ENCODE data around the gene MUC5B. TPM values are rescaled to one million over a fixed set of nuclear protein-coding genes. Genes with fewer than 3 reads are reported as not detected.

Gene MUC5B
- total RNA-seq, 1 donor from 2014 or later = not detected

DNA sequence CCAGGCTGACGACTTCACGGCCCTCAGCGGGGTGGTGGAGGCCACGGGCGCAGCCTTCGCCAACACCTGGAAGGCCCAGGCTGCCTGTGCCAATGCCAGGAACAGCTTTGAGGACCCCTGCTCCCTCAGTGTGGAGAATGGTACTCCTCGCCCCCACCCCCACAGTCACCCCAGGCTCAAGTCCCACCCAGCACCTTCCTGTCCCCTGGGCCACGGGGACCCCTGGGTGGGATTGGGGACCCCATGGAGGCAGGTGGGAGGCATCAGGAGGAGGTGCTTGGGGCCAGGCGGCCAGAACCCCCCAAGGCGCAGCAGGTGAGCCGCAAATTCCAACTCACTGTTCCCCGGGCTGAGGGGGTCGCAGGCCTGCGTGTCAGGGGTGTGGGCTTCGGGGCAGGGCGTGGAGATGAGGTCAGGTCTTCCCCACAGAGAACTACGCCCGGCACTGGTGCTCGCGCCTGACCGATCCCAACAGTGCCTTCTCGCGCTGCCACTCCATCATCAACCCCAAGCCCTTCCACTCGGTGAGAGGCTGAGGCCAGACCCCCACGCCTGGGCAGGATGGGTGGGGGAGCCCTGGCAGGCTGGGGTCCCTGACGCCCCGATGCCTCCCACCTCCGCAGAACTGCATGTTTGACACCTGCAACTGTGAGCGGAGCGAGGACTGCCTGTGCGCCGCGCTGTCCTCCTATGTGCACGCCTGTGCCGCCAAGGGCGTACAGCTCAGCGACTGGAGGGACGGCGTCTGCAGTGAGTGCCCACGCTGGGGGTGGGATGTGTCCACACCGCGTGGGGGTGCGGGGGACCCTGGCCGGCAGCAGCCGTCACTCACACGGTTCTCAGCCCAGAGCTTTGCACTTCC, 9.4 kb downstream of the MUC5B start:
- TF ChIP-seq EZH2 (IDR thresholded peaks at IDR 0.05) = no peak
- TF ChIP-seq EZH2phosphoT487 (IDR thresholded peaks at IDR 0.05) = no peak
- TF ChIP-seq, protein P1, sequence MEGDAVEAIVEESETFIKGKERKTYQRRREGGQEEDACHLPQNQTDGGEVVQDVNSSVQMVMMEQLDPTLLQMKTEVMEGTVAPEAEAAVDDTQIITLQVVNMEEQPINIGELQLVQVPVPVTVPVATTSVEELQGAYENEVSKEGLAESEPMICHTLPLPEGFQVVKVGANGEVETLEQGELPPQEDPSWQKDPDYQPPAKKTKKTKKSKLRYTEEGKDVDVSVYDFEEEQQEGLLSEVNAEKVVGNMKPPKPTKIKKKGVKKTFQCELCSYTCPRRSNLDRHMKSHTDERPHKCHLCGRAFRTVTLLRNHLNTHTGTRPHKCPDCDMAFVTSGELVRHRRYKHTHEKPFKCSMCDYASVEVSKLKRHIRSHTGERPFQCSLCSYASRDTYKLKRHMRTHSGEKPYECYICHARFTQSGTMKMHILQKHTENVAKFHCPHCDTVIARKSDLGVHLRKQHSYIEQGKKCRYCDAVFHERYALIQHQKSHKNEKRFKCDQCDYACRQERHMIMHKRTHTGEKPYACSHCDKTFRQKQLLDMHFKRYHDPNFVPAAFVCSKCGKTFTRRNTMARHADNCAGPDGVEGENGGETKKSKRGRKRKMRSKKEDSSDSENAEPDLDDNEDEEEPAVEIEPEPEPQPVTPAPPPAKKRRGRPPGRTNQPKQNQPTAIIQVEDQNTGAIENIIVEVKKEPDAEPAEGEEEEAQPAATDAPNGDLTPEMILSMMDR (IDR thresholded peaks at IDR 0.05) = no peak
- no peak for DNase-seq (ENCODE audit: low spot score)
- H3K27me3 Mint-ChIP-seq (ENCODE audit: insufficient read depth, low read depth) = peaks cover 2% of the 10 kb centered on the region

DNA sequence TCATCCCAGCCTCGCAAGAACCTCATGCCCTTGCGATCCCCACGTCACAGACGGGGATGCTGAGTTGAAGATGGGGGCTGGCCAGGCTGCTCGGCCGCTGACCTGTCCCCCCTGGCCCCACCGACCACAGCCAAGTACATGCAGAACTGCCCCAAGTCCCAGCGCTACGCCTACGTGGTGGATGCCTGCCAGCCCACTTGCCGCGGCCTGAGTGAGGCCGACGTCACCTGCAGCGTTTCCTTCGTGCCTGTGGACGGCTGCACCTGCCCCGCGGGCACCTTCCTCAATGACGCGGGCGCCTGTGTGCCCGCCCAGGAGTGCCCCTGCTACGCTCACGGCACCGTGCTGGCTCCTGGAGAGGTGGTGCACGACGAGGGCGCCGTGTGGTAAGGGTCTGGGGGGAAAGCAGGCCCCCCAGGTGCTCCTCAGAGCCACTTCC, 10.0 kb downstream of the MUC5B start:
- H3K27me3 ChIP-seq = no peaks in the 10 kb centered on the region
- H3K9ac ChIP-seq = no peak overlapping the region
- no peaks in the 10 kb centered on the region for H3K79me2 ChIP-seq (ENCODE audit: low read depth)
- H3K27me3 Mint-ChIP-seq (ENCODE audit: insufficient read depth, low read depth) = peaks cover 2% of the 10 kb centered on the region
- no peaks in the 10 kb centered on the region for H3K4me1 ChIP-seq
- H3K36me3 Mint-ChIP-seq = no peaks in the 10 kb centered on the region
- no peak overlapping the region for H2AFZ ChIP-seq (replicated peaks)
- no peaks in the 10 kb centered on the region for H3K36me3 ChIP-seq
- H3K9me3 Mint-ChIP-seq = no peaks in the 10 kb centered on the region
- H3F3A ChIP-seq (ENCODE audit: low read depth) = no peaks in the 10 kb centered on the region
- no peak overlapping the region for H3K27ac Mint-ChIP-seq
- no peak overlapping the region for H3K4me3 ChIP-seq
- TF ChIP-seq, protein P1 (IDR thresholded peaks at IDR 0.05) = no peak
- TF ChIP-seq EZH2phosphoT487 (IDR thresholded peaks at IDR 0.05) (no peak), EZH2 (IDR thresholded peaks at IDR 0.05) (no peak)
- H3K27ac ChIP-seq = no peak overlapping the region
- no peaks in the 10 kb centered on the region for H3K9me3 ChIP-seq (ENCODE audit: low read depth)
- H3K4me3 Mint-ChIP-seq = no peak overlapping the region
- no peaks in the 10 kb centered on the region for H4K20me1 ChIP-seq (ENCODE audit: low read depth)
- no peak overlapping the region for H3K4me2 ChIP-seq
- peaks cover 2% of the 10 kb centered on the region for H3K4me1 Mint-ChIP-seq
- no peak for DNase-seq (ENCODE audit: low spot score)

More for the DNA sequence above, 9.4 kb downstream of the MUC5B start:
- Histone ChIP-seq H3F3A (ENCODE audit: low read depth) (no peaks in the 10 kb centered on the region), H3K4me2 (no peak overlapping the region), H3K4me3 (no peak overlapping the region), H3K9me3 (ENCODE audit: low read depth) (no peaks in the 10 kb centered on the region), H3K27me3 (no peaks in the 10 kb centered on the region), H3K36me3 (no peaks in the 10 kb centered on the region), H3K79me2 (ENCODE audit: low read depth) (no peaks in the 10 kb centered on the region), H3K4me1 (no peaks in the 10 kb centered on the region), H4K20me1 (ENCODE audit: low read depth) (no peaks in the 10 kb centered on the region), H3K27ac (no peak overlapping the region), H3K9ac (no peak overlapping the region), H2AFZ (replicated peaks) (no peak overlapping the region)
- H3K36me3 Mint-ChIP-seq = no peaks in the 10 kb centered on the region
- no peaks in the 10 kb centered on the region for H3K9me3 Mint-ChIP-seq
- H3K4me1 Mint-ChIP-seq = peaks cover 2% of the 10 kb centered on the region
- no peak overlapping the region for H3K27ac Mint-ChIP-seq
- H3K4me3 Mint-ChIP-seq = no peak overlapping the region

DNA sequence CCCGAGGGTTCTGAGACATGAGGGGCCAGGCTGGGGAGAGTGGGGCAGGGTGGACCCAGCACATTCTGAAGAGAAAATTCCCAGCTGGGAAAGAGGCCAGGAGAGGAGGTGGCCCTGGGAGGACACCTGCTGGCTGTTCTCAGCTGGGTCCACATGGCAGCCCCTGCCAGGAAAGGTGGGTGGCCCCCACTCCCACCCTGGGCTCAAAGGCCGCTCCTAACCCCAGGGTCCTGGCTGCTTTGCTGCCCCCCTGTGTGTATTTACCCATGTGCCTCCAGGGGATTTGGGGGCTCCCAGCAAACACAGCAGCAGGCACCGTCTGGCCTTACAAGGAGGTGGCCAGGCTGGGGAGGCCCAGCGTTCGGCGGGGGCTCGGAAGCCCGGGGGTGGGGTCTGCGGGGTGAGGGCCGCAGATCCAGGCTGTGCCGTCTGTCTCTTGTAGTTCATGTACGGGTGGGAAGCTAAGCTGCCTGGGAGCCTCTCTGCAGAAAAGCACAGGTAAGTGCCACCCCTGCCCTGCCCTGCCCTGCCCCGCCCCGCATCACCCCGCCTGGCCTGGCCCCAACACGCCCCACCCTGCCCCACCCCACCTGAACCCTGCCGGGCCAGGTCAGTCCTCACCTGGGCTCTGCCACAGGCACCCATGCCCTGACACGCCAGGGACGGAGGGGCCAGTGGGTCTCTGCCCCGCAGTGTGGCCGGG, 10.6 kb downstream of the MUC5B start:
- Histone ChIP-seq H3K79me2 (ENCODE audit: low read depth) (no peaks in the 10 kb centered on the region), H3K36me3 (no peaks in the 10 kb centered on the region), H4K20me1 (ENCODE audit: low read depth) (peaks cover 3% of the 10 kb centered on the region), H3K9me3 (ENCODE audit: low read depth) (no peaks in the 10 kb centered on the region), H3K4me1 (no peaks in the 10 kb centered on the region), H3F3A (ENCODE audit: low read depth) (no peaks in the 10 kb centered on the region), H3K4me2 (no peak overlapping the region), H3K4me3 (no peak overlapping the region), H3K27ac (no peak overlapping the region), H2AFZ (replicated peaks) (no peak overlapping the region), H3K9ac (no peak overlapping the region), H3K27me3 (no peaks in the 10 kb centered on the region)
- TF ChIP-seq EZH2 (IDR thresholded peaks at IDR 0.05) = no peak
- H3K36me3 Mint-ChIP-seq = no peaks in the 10 kb centered on the region
- H3K27ac Mint-ChIP-seq = no peak overlapping the region
- no peak overlapping the region for H3K4me3 Mint-ChIP-seq
- H3K9me3 Mint-ChIP-seq = no peaks in the 10 kb centered on the region
- peaks cover 2% of the 10 kb centered on the region for H3K4me1 Mint-ChIP-seq
- H3K27me3 Mint-ChIP-seq (ENCODE audit: insufficient read depth, low read depth) = peaks cover 5% of the 10 kb centered on the region
- DNase-seq (ENCODE audit: low spot score) = no peak

Data from neural progenitor cell (in vitro differentiated cells).